Measurements from ENCODE around the gene NUDCD2. TPM values are rescaled to one million over a fixed set of nuclear protein-coding genes. Genes with fewer than 3 reads are reported as not detected.

Gene NUDCD2
- 4.6 and 5.8 TPM in 2 replicates for total RNA-seq

GRCh38 chr5:163459819-163460561 lies at the start of gene NUDCD2:
Gene NUDCD2 (minus strand): TSS chr5:163460102. CDS start chr5:163460050, 52 bp downstream.

GRCh38 chr5:163505368-163506094 lies 45.6 kb upstream of the NUDCD2 start, which contains the start of gene MAT2B:
Gene MAT2B (plus strand): TSS chr5:163505619. CDS start chr5:163505687, 68 bp downstream.

GRCh38 chr5:163460562-163461171 lies 765 bp upstream of the NUDCD2 start, which contains the start of gene HMMR:
Gene HMMR (plus strand): TSS chr5:163460632. CDS start chr5:163460693, 61 bp downstream.

GRCh38 chr5:163437309-163438182 lies 22.4 kb downstream of the NUDCD2 start, which contains the start of gene CCNG1:
Gene CCNG1 (plus strand): TSS chr5:163437595. CDS start chr5:163439257, 1,662 bp downstream.

Other genes with a start within 250 kb of the NUDCD2 start
- 139 and 241 TPM in 2 replicates for gene CCNG1, start 22.5 kb downstream of the NUDCD2 start, total RNA-seq
- gene HMMR, start 530 bp upstream of the NUDCD2 start, total RNA-seq: 1.5 and 6.4 TPM in 2 replicates
- gene MAT2B, start 45.5 kb upstream of the NUDCD2 start, total RNA-seq: 32.1 and 48.9 TPM in 2 replicates

All from pericardium fibroblast (primary cell).